ENCODE results near the gene SNED1. TPM values are rescaled to one million over a fixed set of nuclear protein-coding genes. Genes with fewer than 3 reads are reported as not detected.
A peak's percentile ranks its signal among the peaks of the same experiment; 100 is the strongest.

The SNED1 gene
- total and polyA plus RNA-seq, 9 donors: 1.3 to 4.6 (median 2.7) TPM

DNA sequence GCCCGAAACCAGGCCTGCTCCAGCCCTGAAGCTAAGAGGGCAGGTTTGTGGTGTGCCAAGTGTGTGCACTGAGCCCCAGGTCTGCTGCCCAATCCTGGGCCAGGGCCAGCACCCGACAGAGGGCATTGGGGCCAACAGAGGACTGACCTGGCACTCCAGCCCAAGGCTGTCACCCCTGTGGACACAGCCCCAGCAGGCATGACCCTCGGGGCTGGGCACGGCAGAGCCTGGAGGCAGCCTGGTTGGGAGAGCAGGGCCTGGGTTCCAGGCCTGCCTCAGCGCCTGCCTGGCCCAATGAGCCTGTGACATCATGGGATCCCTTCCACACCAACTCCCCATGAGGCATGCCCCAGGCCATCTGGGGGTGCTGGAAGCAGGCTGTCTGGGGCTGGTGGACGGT is 10.8 kb upstream of the SNED1 start:
- Histone ChIP-seq H3K4me1 (ENCODE audit: control insufficient read depth, insufficient read depth, low read length) (peaks cover 43% of the 10 kb centered on the region), H3K36me3 (ENCODE audit: control insufficient read depth, insufficient read depth, low read length) (no peaks in the 10 kb centered on the region), H3K9me3 (replicated peaks; ENCODE audit: control insufficient read depth, low read depth, low read length) (peaks cover 16% of the 10 kb centered on the region), H3K27ac (ENCODE audit: low read length) (peak overlapping the region; percentile 42), H3K27me3 (ENCODE audit: control insufficient read depth, insufficient read depth, low read length) (peaks cover 31% of the 10 kb centered on the region), H3K4me3 (ENCODE audit: low read length) (no peak overlapping the region)
- 66% methylated on average over 4 of the region's 6 CpGs for WGBS (ENCODE audit: insufficient coverage)
- DNase-seq: no peak

DNA sequence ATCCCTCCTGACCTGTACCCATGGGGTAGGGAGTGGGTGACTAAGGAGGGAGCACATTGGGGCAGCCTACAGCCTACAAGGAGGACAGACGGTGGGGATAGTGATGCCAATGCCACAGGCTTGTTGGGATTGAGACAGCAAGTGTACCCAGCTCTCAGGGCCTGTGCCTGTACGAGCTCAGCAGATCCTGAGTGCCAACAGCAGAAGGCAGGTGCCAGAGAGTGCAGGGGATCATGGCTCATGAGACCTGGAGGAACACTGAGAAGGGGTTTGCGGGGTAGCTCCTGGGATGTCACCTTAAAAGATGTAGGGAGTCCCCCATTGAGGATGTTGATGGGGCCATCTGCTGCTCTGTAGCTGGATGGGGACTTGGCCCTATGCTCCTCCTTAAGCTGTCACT is 10.3 kb upstream of the SNED1 start:
- Histone ChIP-seq H3K9me3 (replicated peaks; ENCODE audit: control insufficient read depth, low read depth, low read length) (peaks cover 16% of the 10 kb centered on the region), H3K4me3 (ENCODE audit: low read length) (no peak overlapping the region), H3K27ac (ENCODE audit: low read length) (no peak overlapping the region), H3K27me3 (ENCODE audit: control insufficient read depth, insufficient read depth, low read length) (peaks cover 27% of the 10 kb centered on the region), H3K4me1 (ENCODE audit: control insufficient read depth, insufficient read depth, low read length) (peaks cover 49% of the 10 kb centered on the region), H3K36me3 (ENCODE audit: control insufficient read depth, insufficient read depth, low read length) (no peaks in the 10 kb centered on the region)
- WGBS (ENCODE audit: insufficient coverage): 100% methylated on average over 3 of the region's 3 CpGs
- DNase-seq: no peak

DNA sequence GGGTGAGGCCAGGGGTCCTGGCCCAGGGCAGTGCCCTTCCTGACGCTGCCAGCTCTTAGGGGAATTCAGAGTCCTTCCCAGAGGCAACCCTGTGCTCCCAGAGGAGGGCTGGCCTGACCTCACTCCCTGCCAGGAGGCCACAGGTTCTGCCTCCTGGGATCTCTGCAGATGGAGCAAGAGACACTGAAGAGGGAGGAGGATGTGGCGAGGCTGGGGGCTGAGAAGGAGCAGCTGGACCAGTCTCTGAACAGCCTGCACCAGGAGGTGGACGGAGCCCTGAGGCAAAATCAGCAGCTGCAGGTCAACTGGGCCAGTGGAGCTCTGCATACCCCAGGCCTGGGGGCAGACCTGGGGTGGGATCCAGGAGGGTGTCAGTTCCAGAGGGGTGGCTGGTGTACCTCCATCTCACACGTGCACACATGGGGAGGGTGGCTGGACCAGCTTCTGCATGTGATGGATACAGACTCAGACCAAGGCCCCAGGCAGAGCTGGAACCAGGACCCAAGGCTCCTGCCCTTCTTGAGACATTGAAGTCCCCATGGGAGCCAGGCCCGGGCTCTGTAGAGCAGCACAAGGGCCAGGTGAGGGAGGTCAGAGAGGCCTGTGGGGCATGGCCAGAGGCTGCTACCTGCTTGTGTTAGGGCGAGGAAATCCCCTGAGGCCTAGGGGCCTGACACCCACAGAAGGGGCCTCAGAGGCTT is 9.7 kb upstream of the SNED1 start:
- WGBS (ENCODE audit: insufficient coverage): 91% methylated on average over 4 of the region's 6 CpGs
- no peak for DNase-seq
- Histone ChIP-seq H3K9me3 (replicated peaks; ENCODE audit: control insufficient read depth, low read depth, low read length) (peaks cover 16% of the 10 kb centered on the region), H3K27ac (ENCODE audit: low read length) (no peak overlapping the region), H3K4me1 (ENCODE audit: control insufficient read depth, insufficient read depth, low read length) (peaks cover 52% of the 10 kb centered on the region), H3K4me3 (ENCODE audit: low read length) (no peak overlapping the region), H3K27me3 (ENCODE audit: control insufficient read depth, insufficient read depth, low read length) (peaks cover 22% of the 10 kb centered on the region), H3K36me3 (ENCODE audit: control insufficient read depth, insufficient read depth, low read length) (no peaks in the 10 kb centered on the region)

DNA sequence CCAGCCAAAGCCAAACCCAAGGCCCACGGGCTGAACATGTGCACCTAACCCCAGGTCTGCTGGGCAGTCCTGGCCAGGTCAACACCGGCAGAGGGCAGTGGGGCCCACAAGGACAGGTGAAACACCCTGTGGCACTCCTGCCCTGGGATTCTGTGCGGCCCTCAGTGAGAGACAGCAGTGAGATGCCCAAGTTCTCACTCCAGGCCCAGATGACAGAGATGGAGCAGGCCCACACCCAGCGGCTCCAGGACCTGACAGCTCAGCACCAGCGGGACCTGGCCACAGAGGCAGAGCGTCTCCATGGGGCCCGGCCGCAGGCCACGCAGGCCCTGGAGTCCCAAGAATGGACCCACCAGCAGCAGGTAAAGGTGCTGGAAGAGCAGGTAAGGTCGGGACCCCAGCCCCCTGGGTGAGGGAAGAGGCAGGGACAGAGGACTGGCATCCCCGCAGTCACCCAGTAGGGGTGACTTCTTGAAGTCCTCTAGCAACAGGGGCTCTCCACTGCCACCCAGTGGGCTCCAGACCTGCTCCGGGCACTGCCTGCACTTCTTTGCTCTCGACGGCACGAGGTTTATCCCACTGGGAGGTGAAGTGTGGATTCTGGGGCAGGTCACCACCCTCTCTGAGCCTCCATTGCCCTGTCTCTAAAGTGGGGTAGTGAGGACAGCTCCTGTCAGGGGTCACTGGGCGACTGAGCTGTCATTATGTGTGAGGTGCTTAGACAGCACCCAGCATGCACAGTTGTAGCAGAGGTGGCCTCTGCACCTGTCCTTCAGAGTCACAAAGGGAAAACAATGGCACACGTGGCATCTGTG is 8.8 kb upstream of the SNED1 start:
- H3K9me3 ChIP-seq (replicated peaks; ENCODE audit: control insufficient read depth, low read depth, low read length): peaks cover 16% of the 10 kb centered on the region
- 90% methylated on average over 12 of the region's 17 CpGs for WGBS (ENCODE audit: insufficient coverage)
- H3K4me1 ChIP-seq (ENCODE audit: control insufficient read depth, insufficient read depth, low read length): peaks cover 49% of the 10 kb centered on the region
- peaks cover 18% of the 10 kb centered on the region for H3K27me3 ChIP-seq (ENCODE audit: control insufficient read depth, insufficient read depth, low read length)
- no peak for DNase-seq
- no peak overlapping the region for H3K27ac ChIP-seq (ENCODE audit: low read length)
- no peak overlapping the region for H3K4me3 ChIP-seq (ENCODE audit: low read length)
- no peaks in the 10 kb centered on the region for H3K36me3 ChIP-seq (ENCODE audit: control insufficient read depth, insufficient read depth, low read length)

DNA sequence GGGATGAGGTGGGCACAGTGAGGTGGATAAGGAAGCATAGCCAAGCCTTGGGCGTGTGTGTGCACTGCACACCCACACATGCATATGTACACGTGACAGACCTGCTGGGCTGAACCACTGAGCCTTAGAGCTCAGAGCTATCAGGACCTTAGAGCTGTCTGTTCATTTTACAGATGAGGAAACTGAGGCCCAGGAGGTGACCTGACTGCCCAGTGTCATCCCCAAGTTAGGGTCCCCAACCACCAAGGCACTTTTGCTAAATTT is 8.2 kb upstream of the SNED1 start:
- 67% methylated on average over 1 of the region's 2 CpGs for WGBS (ENCODE audit: insufficient coverage)
- Histone ChIP-seq H3K27ac (ENCODE audit: low read length) (no peak overlapping the region), H3K27me3 (ENCODE audit: control insufficient read depth, insufficient read depth, low read length) (peaks cover 18% of the 10 kb centered on the region), H3K9me3 (replicated peaks; ENCODE audit: control insufficient read depth, low read depth, low read length) (peaks cover 16% of the 10 kb centered on the region), H3K4me3 (ENCODE audit: low read length) (no peak overlapping the region), H3K4me1 (ENCODE audit: control insufficient read depth, insufficient read depth, low read length) (peaks cover 52% of the 10 kb centered on the region), H3K36me3 (ENCODE audit: control insufficient read depth, insufficient read depth, low read length) (no peaks in the 10 kb centered on the region)
- DNase-seq: no peak

DNA sequence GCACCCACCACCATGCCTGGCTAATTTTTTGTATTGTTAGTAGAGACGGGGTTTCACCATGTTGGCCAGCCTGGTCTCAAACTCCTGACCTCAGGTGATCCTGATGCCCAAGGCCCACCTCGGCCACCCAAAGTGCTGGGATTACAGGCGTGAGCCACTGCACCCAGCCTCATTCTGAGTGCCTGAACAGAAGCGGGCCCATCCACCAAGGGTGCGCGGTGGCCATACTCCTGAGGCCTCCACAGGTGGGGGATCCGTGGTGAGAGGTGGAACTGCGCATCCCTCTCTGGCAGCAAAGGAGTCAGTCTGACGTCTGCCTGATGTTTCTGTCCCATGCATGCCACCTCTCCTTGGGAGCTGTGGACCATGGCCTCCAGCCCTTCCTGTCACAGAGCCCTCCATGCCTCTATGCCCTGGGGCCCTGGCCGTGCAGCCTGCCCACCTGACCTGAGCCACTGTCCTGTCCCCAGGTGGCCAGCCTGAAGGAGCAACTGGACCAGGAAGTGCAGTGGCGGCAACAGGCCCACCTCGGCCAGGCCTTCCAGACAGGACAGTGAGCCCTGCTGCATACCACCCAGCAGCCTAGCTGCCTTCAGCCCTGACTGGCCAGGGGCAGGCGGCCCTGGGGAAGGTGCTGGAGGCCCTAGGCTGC is 7.6 kb upstream of the SNED1 start:
- DNase-seq: no peak
- Histone ChIP-seq H3K4me1 (ENCODE audit: control insufficient read depth, insufficient read depth, low read length) (peaks cover 59% of the 10 kb centered on the region), H3K36me3 (ENCODE audit: control insufficient read depth, insufficient read depth, low read length) (no peaks in the 10 kb centered on the region), H3K27me3 (ENCODE audit: control insufficient read depth, insufficient read depth, low read length) (peaks cover 18% of the 10 kb centered on the region), H3K9me3 (replicated peaks; ENCODE audit: control insufficient read depth, low read depth, low read length) (peaks cover 16% of the 10 kb centered on the region), H3K4me3 (ENCODE audit: low read length) (no peak overlapping the region), H3K27ac (ENCODE audit: low read length) (peak overlapping the region; percentile 84)
- WGBS (ENCODE audit: insufficient coverage): 82% methylated on average over 13 of the region's 13 CpGs

DNA sequence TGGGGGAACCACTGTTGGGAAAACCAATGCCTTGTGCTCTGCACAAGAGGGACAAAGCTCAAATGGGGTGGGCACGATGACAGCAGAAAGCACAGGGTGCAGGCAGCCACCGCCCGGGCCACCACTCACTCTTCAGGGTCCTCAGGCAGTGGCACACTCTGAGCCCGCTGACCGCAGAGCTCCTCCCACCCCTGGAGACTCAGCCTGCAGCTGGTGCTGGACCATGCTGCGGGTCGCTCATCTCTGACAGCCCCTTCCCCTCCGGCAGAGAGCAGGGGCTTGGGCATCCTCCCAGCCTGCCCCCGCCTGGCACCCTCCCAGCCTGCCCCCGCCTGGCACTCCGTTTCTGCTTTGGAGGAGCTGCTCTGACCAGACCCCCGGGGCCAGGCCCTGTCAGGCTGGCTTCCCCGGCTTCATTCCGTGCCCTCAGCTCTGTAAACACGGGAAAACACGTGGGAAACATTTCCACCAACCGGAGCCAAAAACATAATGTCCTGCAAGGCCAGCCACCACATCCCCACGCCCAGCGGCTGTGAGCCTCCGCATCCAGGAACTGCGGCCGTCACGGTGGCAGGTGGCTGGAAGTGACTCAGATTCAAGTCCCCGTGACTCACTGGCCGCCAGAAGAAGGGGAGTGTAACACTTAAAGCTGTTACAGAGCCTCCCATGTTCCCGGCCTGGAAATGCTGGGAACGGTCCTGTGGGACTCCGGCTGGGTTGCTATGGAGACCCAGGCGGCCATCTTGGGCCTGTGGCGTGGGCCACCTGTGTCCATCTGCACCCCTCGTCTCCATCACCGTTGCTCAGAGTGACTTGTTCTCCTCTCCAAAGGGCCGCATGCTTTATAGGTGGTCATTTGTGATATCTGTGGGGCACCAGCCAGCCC is 6.8 kb upstream of the SNED1 start:
- DNase-seq: peak; percentile 96
- Histone ChIP-seq H3K4me1 (ENCODE audit: control insufficient read depth, insufficient read depth, low read length) (peaks cover 63% of the 10 kb centered on the region), H3K4me3 (ENCODE audit: low read length) (no peak overlapping the region), H3K36me3 (ENCODE audit: control insufficient read depth, insufficient read depth, low read length) (no peaks in the 10 kb centered on the region), H3K27ac (ENCODE audit: low read length) (peak overlapping the region; percentile 89), H3K9me3 (replicated peaks; ENCODE audit: control insufficient read depth, low read depth, low read length) (peaks cover 16% of the 10 kb centered on the region), H3K27me3 (ENCODE audit: control insufficient read depth, insufficient read depth, low read length) (peaks cover 18% of the 10 kb centered on the region)
- WGBS (ENCODE audit: insufficient coverage): 28% methylated on average over 26 of the region's 33 CpGs

DNA sequence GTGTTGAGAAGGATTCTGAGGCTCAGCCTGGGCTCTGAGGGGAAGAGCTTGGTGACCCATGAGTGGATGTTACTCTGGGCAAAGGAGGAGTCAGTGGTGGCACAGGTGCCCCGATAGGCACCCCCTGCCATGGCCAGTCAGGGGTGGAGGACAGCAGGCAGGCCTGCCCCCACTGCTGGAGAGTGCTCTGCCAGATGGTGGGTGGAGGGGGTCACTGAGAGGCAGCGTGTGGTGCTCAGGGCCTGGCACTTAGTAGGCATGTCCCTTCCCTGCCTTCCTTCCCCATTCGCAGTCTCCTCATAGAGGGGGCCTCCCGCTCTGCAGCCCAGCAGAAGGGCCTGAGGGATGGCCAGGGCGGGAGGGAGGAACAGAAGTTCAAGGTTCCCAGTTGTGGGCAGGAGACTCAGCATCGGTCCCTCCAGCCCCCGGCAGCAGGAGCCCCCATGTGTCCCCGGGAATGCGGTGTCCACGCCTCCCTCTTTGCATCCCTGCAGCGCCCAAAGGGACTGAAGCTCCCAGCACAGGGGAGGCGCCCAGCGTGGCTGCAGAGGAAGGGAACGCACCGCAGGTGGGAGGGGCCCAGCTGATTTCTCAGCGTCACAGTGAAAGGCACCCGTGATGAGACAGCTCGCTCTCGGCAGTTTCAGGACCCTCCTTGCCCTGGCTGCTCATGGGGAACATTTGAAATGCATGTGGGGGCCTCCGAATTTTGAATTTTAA is 5.7 kb upstream of the SNED1 start:
- H3K4me1 ChIP-seq (ENCODE audit: control insufficient read depth, insufficient read depth, low read length): peaks cover 63% of the 10 kb centered on the region
- H3K36me3 ChIP-seq (ENCODE audit: control insufficient read depth, insufficient read depth, low read length): no peaks in the 10 kb centered on the region
- no peak overlapping the region for H3K4me3 ChIP-seq (ENCODE audit: low read length)
- peaks cover 21% of the 10 kb centered on the region for H3K27me3 ChIP-seq (ENCODE audit: control insufficient read depth, insufficient read depth, low read length)
- peaks cover 15% of the 10 kb centered on the region for H3K9me3 ChIP-seq (replicated peaks; ENCODE audit: control insufficient read depth, low read depth, low read length)
- WGBS (ENCODE audit: insufficient coverage): 44% methylated on average over 13 of the region's 20 CpGs
- H3K27ac ChIP-seq (ENCODE audit: low read length): peak overlapping the region; percentile 89
- no peak for DNase-seq

DNA sequence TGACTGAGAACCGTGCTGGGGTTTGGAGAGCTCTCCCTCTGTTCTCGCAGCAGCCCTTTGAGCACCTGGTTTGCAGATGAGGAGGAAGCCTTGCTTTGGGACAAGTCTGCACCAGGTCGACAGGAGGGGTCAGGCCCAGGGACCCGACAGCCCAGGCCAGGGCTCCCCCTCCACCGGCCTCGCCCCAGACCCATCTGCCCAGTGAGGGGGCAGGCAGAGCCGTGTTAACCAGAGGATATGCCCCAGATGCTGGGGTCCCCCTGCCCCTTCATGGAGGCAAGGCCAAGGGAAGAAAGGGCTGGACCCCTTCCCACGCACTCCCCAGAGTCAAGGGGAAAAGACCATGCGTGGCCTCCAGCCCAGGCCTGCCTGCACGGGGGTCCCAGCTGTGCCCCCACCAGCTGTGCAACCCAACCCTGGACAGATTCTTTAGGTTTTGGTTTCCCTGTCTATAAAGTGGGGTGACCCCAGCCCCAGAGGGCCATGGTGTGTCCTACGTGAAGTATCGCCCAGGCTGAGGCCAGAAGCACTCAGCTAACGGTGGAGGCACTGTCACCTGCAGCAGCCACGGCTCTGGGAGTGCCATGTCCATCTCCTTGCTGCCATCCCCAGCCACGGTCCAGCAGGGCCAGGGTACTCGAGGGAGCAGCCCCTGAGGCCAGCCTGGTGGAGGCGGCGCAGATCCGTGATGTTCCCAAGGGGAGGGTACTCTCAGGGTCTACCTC is 4.8 kb upstream of the SNED1 start:
- peaks cover 65% of the 10 kb centered on the region for H3K4me1 ChIP-seq (ENCODE audit: control insufficient read depth, insufficient read depth, low read length)
- peaks cover 26% of the 10 kb centered on the region for H3K27me3 ChIP-seq (ENCODE audit: control insufficient read depth, insufficient read depth, low read length)
- DNase-seq: no peak
- H3K36me3 ChIP-seq (ENCODE audit: control insufficient read depth, insufficient read depth, low read length): no peaks in the 10 kb centered on the region
- H3K9me3 ChIP-seq (replicated peaks; ENCODE audit: control insufficient read depth, low read depth, low read length): peaks cover 6% of the 10 kb centered on the region
- 68% methylated on average over 17 of the region's 19 CpGs for WGBS (ENCODE audit: insufficient coverage)
- no peak overlapping the region for H3K4me3 ChIP-seq (ENCODE audit: low read length)
- H3K27ac ChIP-seq (ENCODE audit: low read length): no peak overlapping the region
